ENCODE results near the gene MRGPRF. TPM values are rescaled to one million over a fixed set of nuclear protein-coding genes. Genes with fewer than 3 reads are reported as not detected.

The MRGPRF gene
- total RNA-seq, 1 experiment from 2014 or later = 0.76 TPM

DNA sequence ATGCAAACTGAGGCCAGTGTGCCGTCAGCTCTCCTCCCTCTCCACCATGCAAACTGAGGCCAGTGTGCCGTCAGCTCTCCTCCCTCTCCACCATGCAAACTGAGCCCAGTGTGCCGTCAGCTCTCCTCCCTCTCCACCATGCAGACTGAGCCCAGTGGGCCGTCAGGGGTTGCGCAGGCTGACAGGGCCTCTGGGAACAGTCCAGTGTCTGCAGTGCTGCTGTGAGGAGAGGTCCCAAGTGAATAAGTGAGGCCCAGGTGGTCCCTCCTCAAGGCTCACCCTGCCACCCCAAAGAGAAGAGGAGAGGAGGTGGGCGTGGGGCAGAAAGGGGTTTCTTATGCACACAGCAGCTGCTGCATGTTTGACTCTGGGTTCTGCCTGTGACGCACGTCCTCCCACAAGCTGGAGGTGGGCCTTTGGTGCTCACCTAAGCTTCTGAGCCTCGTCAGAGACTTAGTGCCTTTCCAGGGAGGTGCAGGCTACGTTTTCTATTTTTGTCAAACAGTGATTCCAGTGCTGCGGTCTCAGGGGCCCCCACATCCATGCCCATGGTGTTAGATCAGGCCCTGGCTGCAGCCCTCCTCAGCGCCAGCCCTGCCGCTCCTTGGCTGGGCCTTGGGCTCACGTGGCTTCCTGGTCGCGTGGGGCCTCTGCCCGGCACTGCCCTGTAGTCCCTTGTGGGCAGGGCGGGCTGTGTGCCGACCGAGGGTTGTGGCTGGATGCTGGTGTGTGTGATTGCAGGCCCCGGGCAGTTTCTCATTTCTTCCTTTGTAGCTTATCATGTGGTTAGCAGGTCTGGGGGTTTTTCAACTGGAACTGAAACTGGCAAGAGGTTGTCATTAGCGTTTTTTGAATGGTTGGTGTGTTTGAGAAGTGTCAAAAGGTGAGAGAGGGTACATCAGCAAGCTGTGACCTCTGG, 42.8 kb upstream of the MRGPRF start:
- H3K9ac ChIP-seq (ENCODE audit: low read length) = no peak overlapping the region
- no peak overlapping the region for H3K4me2 ChIP-seq (ENCODE audit: low read length)
- H3K9me2 ChIP-seq (ENCODE audit: insufficient read depth) = no peaks in the 10 kb centered on the region
- intact Hi-C loops (cut with micrococcal nuclease) = no loop called here
- no peaks in the 10 kb centered on the region for H3K27me3 ChIP-seq (ENCODE audit: insufficient read depth, low read length)
- TF ChIP-seq TCF7L2 (IDR thresholded peaks at IDR 0.05; ENCODE audit: borderline replicate concordance, extremely low read depth, insufficient read depth, insufficient read length) (no peak), EZH2phosphoT487 (IDR thresholded peaks at IDR 0.05; ENCODE audit: borderline replicate concordance) (no peak), EZH2 (IDR thresholded peaks at IDR 0.05) (no peak), ZNF274 (IDR thresholded peaks at IDR 0.05; ENCODE audit: low read depth, low read length) (no peak), EGR1 (IDR thresholded peaks at IDR 0.05; ENCODE audit: low read depth) (no peak), POLR2AphosphoS5 (IDR thresholded peaks at IDR 0.05; ENCODE audit: low read depth, low read length) (no peak), CBX3 (IDR thresholded peaks at IDR 0.05; ENCODE audit: low read depth) (no peak), RAD21 (IDR thresholded peaks at IDR 0.05; ENCODE audit: low read depth) (no peak), YY1 (IDR thresholded peaks at IDR 0.05; ENCODE audit: extremely low read depth, insufficient replicate concordance, low read depth, low read length) (no peak), ELF1 (IDR thresholded peaks at IDR 0.05; ENCODE audit: borderline replicate concordance, low read depth) (no peak), ZFX (IDR thresholded peaks at IDR 0.05) (no peak)
- TF ChIP-seq, protein P1, sequence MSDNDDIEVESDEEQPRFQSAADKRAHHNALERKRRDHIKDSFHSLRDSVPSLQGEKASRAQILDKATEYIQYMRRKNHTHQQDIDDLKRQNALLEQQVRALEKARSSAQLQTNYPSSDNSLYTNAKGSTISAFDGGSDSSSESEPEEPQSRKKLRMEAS (IDR thresholded peaks at IDR 0.05) = no peak
- TF ChIP-seq, protein P2, sequence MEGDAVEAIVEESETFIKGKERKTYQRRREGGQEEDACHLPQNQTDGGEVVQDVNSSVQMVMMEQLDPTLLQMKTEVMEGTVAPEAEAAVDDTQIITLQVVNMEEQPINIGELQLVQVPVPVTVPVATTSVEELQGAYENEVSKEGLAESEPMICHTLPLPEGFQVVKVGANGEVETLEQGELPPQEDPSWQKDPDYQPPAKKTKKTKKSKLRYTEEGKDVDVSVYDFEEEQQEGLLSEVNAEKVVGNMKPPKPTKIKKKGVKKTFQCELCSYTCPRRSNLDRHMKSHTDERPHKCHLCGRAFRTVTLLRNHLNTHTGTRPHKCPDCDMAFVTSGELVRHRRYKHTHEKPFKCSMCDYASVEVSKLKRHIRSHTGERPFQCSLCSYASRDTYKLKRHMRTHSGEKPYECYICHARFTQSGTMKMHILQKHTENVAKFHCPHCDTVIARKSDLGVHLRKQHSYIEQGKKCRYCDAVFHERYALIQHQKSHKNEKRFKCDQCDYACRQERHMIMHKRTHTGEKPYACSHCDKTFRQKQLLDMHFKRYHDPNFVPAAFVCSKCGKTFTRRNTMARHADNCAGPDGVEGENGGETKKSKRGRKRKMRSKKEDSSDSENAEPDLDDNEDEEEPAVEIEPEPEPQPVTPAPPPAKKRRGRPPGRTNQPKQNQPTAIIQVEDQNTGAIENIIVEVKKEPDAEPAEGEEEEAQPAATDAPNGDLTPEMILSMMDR (IDR thresholded peaks at IDR 0.05 in 2 of 3, conservative IDR thresholded peaks at IDR 0.05 in 1 of 3; ENCODE audit: borderline replicate concordance in 1 of 3, insufficient read depth in 1 of 3, low read depth in 2 of 3, low read length in 2 of 3) = no peak
- BruUV-seq (replicated peaks) = no TSS peak
- no peak overlapping the region for H2AFZ ChIP-seq (ENCODE audit: low read depth, low read length, poor library complexity, severe bottlenecking)
- ATAC-seq (no peak), DNase-seq (ENCODE audit: low read depth, low spot score) (no peak)
- H3K79me2 ChIP-seq (ENCODE audit: insufficient read depth, low read length) = peaks cover 21% of the 10 kb centered on the region
- no peaks in the 10 kb centered on the region for H3K4me1 ChIP-seq (ENCODE audit: control insufficient read depth in 1 of 2, insufficient read depth in 2 of 2, low read length in 2 of 2)
- H3K4me3 ChIP-seq (replicated peaks in 1 of 2; ENCODE audit: low read depth in 1 of 2, low read length in 2 of 2) = no peak overlapping the region
- H3K9me3 ChIP-seq (ENCODE audit: control insufficient read depth in 1 of 2, insufficient read depth in 1 of 2, low read depth in 1 of 2, low read length in 2 of 2) = no peaks in the 10 kb centered on the region
- H3K36me3 ChIP-seq (ENCODE audit: control insufficient read depth in 1 of 2, insufficient read depth in 2 of 2, low read length in 2 of 2) = no peaks in the 10 kb centered on the region; a peak in 1 of 4 replicates
- CTCF ChIA-PET = no interaction called here
- no peak overlapping the region for H3K27ac ChIP-seq (ENCODE audit: low read depth, low read length)
- no peaks in the 10 kb centered on the region for H4K20me1 ChIP-seq (ENCODE audit: insufficient read depth)
- POLR2A ChIA-PET = no interaction called here
- RAD21 ChIA-PET (ENCODE audit: low non-redundant PET in 1 of 2, low total read pairs in 2 of 2, uncharacterized antibody in 2 of 2, unreplicated experiment in 2 of 2) = no interaction called here
